CD14-positive monocyte (primary cell): Measurements from ENCODE around the gene HECTD4. TPM values are rescaled to one million over a fixed set of nuclear protein-coding genes. Genes with fewer than 3 reads are reported as not detected.

Experiments
- DNase-seq, 3 donors: peaks; one replicate each; pipeline ENCODE4 v3.0.0-alpha.2; 2011 to 2022
- H2AFZ ChIP-seq: 2 replicates; pipeline ENCODE4 v1.6.0; 2012; ENCODE audit warnings: mild to moderate bottlenecking, low read depth, low read length, inconsistent platforms; ENCODE audit not compliant: insufficient read depth, poor library complexity, severe bottlenecking
- H3K27ac ChIP-seq, 2 donors: 1 replicate in 1 of 2; 2 replicates in 1 of 2; pipeline ENCODE4 v1.5.1; 2012 to 2013; ENCODE audit warnings: low read length in 2 of 2, control low read depth in 1 of 2, inconsistent platforms in 1 of 2, low read depth in 1 of 2, mild to moderate bottlenecking in 1 of 2
- H3K27me3 ChIP-seq, 2 donors: one replicate each; pipeline versions ENCODE4 v1.6.0 to v1.6.1; 2011 to 2013; ENCODE audit warnings: low read length in 2 of 2; ENCODE audit not compliant: control insufficient read depth in 2 of 2, insufficient read depth in 2 of 2
- H3K36me3 ChIP-seq, 2 donors: replicated peaks in 1 of 2; 1 replicate in 1 of 2; 2 replicates in 1 of 2; pipeline versions ENCODE4 v1.5.1 to v1.6.1; 2012 to 2013; ENCODE audit warnings: low read length in 2 of 2, control low read depth in 1 of 2, inconsistent platforms in 1 of 2, mild to moderate bottlenecking in 1 of 2; ENCODE audit not compliant: insufficient read depth in 2 of 2, control insufficient read depth in 1 of 2
- H3K4me1 ChIP-seq, 2 donors: 1 replicate in 1 of 2; 2 replicates in 1 of 2; pipeline versions ENCODE4 v1.5.1 to v1.6.1; 2012 to 2013; ENCODE audit warnings: low read length in 2 of 2, control low read depth in 1 of 2, inconsistent platforms in 1 of 2, mild to moderate bottlenecking in 1 of 2, moderate library complexity in 1 of 2; ENCODE audit not compliant: insufficient read depth in 2 of 2, control insufficient read depth in 1 of 2
- H3K4me2 ChIP-seq: replicated peaks from 2 replicates; pipeline ENCODE3; 2012; ENCODE audit warnings: low read length, moderate library complexity, mild to moderate bottlenecking; ENCODE audit not compliant: poor library complexity, severe bottlenecking; ENCODE audit errors: extremely low read depth
- H3K4me3 ChIP-seq, 3 experiments: fragments of 200-600 bp in 1 of 3; sonication (generic) in 1 of 3; replicated peaks in 1 of 3; 1 replicate in 2 of 3; 2 replicates in 1 of 3; pipeline ENCODE4 v1.5.1; 2011 to 2013; ENCODE audit warnings: low read length in 3 of 3, mild to moderate bottlenecking in 3 of 3, control low read depth in 2 of 3, low read depth in 2 of 3, inconsistent platforms in 1 of 3, moderate library complexity in 1 of 3
- H3K79me2 ChIP-seq: 2 replicates; pipeline ENCODE4 v1.6.0; 2012; ENCODE audit warnings: mild to moderate bottlenecking, control low read depth, inconsistent platforms, low read length, moderate library complexity; ENCODE audit not compliant: insufficient read depth
- H3K9ac ChIP-seq: 2 replicates; pipeline ENCODE4 v1.6.0; 2017; ENCODE audit warnings: low read length, mild to moderate bottlenecking; ENCODE audit not compliant: insufficient read depth, poor library complexity, severe bottlenecking
- H3K9me3 ChIP-seq, 2 donors: replicated peaks in 1 of 2; 1 replicate in 1 of 2; 2 replicates in 1 of 2; pipeline versions ENCODE4 v1.5.1 to v1.6.1; 2012 to 2013; ENCODE audit warnings: low read length in 2 of 2, control low read depth in 1 of 2; ENCODE audit not compliant: control insufficient read depth in 1 of 2, insufficient read depth in 1 of 2
- H4K20me1 ChIP-seq: 2 replicates; pipeline ENCODE4 v1.6.0; 2012; ENCODE audit warnings: mild to moderate bottlenecking, low read length, control low read depth, moderate library complexity; ENCODE audit not compliant: insufficient read depth
- H3K27ac Mint-ChIP-seq, 7 donors: one replicate each; pipeline ENCODE4 v1.8.0; 2020; ENCODE audit warnings: mild to moderate bottlenecking in 7 of 7, mixed read lengths in 7 of 7, moderate library complexity in 6 of 7, inconsistent platforms in 2 of 7
- H3K27me3 Mint-ChIP-seq, 3 donors: one replicate each; pipeline ENCODE4 v1.8.0; 2021 to 2022; ENCODE audit warnings: low read depth in 3 of 3, mild to moderate bottlenecking in 3 of 3, mixed read lengths in 3 of 3, moderate library complexity in 3 of 3, inconsistent platforms in 1 of 3
- H3K36me3 Mint-ChIP-seq, 2 donors: one replicate each; pipeline ENCODE4 v1.8.0; 2020; ENCODE audit warnings: mixed read lengths in 2 of 2, inconsistent platforms in 1 of 2, mild to moderate bottlenecking in 1 of 2
- H3K4me1 Mint-ChIP-seq: one replicate; pipeline ENCODE4 v1.8.0; 2020; ENCODE audit warnings: mild to moderate bottlenecking, mixed read lengths
- H3K4me3 Mint-ChIP-seq, 2 donors: one replicate each; pipeline ENCODE4 v1.8.0; 2020; ENCODE audit warnings: mild to moderate bottlenecking in 2 of 2, mixed read lengths in 2 of 2, moderate library complexity in 1 of 2
- H3K9me3 Mint-ChIP-seq, 7 donors: one replicate each; pipeline ENCODE4 v1.8.0; 2020 to 2022; ENCODE audit warnings: mixed read lengths in 7 of 7, mild to moderate bottlenecking in 6 of 7, moderate library complexity in 6 of 7, inconsistent platforms in 2 of 7
- WGBS: methylation state at CpG from one replicate; pipeline ENCODE4 v1.1.5; 2013; ENCODE audit warnings: missing lambda C conversion rate; ENCODE audit not compliant: insufficient coverage; 5-methylcytosine and 5-hydroxymethylcytosine counted together
- intact Hi-C, 2 donors: fragments of 100-400 bp; cut with micrococcal nuclease; formaldehyde crosslinking; loops; one replicate each; pipeline versions ENCODE4 v1.15.0 to v1.15.1; 2023
- polyA plus RNA-seq, 3 donors: library from polyadenylated mRNA; depleted of rRNA in 1 of 3; unstranded in 2 of 3; stranded (reverse) in 1 of 3; fragments of 300-500 nt in 2 of 3; fragments of >200 nt in 1 of 3; fragmentation: Illumina TruSeq in 2 of 3; gene quantifications; 1 replicate in 2 of 3; 2 replicates in 1 of 3; pipeline ENCODE4 v1.2.3, GENCODE V29; 2012 to 2021
- TF ChIP-seq, protein P1 (sequence below): fragments of 200-600 bp; IDR thresholded peaks from one replicate; pipeline ENCODE4 v1.8.0; 2022; ENCODE audit warnings: antibody characterized with exemption, mild to moderate bottlenecking

HECTD4 gene
- polyA plus RNA-seq, 3 donors = 0.73 to 18.3 (median 2.4) TPM

DNA sequence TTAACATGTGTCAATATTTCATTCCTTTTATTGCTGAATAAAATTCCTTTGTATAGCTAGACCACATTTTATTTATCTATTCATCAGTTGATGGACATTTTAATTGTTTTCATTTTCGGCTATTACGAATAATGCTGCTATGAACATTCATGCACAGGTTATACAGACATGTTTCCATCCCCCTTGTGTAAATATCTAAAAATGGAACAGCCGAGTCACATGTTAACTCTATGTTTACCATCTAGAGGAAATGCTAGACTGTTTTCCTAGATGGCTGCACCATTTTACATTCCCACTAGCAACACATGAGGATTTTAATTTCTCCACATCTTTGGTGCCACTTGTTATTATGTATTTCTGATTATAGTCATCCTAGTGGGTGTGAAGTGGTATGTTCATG lies 49.2 kb downstream of the HECTD4 start:
- Histone ChIP-seq H3K9me3 (no peaks in the 10 kb centered on the region), H3K36me3 (no peaks in the 10 kb centered on the region), H4K20me1 (peaks cover 30% of the 10 kb centered on the region), H2AFZ (no peak overlapping the region), H3K27me3 (no peaks in the 10 kb centered on the region), H3K4me1 (peaks cover 6 to 8% of the 10 kb centered on the region in 2 donors), H3K27ac (no peak overlapping the region), H3K79me2 (peaks cover 14% of the 10 kb centered on the region), H3K9ac (no peak overlapping the region), H3K4me3 (no peak overlapping the region), H3K4me2 (no peak overlapping the region)
- intact Hi-C loops = no loop called here
- Mint-ChIP-seq H3K27ac (no peak overlapping the region), H3K36me3 (peaks cover 2 to 4% of the 10 kb centered on the region in 2 donors), H3K4me1 (peaks cover 11% of the 10 kb centered on the region), H3K4me3 (no peak overlapping the region), H3K27me3 (no peaks in the 10 kb centered on the region), H3K9me3 (no peaks in the 10 kb centered on the region)
- no peak for DNase-seq
- no CpG with 5 or more reads among the region's 3 CpGs for WGBS
- TF ChIP-seq, protein P1, sequence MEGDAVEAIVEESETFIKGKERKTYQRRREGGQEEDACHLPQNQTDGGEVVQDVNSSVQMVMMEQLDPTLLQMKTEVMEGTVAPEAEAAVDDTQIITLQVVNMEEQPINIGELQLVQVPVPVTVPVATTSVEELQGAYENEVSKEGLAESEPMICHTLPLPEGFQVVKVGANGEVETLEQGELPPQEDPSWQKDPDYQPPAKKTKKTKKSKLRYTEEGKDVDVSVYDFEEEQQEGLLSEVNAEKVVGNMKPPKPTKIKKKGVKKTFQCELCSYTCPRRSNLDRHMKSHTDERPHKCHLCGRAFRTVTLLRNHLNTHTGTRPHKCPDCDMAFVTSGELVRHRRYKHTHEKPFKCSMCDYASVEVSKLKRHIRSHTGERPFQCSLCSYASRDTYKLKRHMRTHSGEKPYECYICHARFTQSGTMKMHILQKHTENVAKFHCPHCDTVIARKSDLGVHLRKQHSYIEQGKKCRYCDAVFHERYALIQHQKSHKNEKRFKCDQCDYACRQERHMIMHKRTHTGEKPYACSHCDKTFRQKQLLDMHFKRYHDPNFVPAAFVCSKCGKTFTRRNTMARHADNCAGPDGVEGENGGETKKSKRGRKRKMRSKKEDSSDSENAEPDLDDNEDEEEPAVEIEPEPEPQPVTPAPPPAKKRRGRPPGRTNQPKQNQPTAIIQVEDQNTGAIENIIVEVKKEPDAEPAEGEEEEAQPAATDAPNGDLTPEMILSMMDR = no peak

DNA sequence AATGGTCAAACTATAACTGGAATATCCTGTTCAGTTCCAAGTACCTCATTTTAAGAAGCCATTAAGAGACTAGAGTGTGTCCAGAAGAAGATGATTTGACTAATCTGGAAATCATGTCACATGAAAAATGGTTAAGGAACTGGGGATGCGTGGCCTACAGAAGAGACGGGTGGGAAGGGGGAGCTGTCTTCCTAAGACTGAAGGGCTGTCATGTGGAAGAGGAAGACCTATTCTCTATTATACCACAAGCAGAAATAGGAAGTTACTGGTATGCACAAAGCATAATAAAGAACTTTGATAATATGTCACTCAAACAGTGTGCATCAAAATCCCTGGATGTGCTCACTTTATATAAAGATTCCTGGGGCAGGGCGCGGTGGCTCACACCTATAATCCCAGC lies 50.3 kb downstream of the HECTD4 start:
- WGBS = no CpG with 5 or more reads among the region's 4 CpGs
- H3K4me3 Mint-ChIP-seq = no peak overlapping the region

More for the DNA sequence above, 50.3 kb downstream of the HECTD4 start:
- Mint-ChIP-seq H3K27me3 (no peaks in the 10 kb centered on the region), H3K9me3 (no peaks in the 10 kb centered on the region), H3K36me3 (peaks cover 2 to 3% of the 10 kb centered on the region in 2 donors), H3K4me1 (peaks cover 11% of the 10 kb centered on the region), H3K27ac (peak overlapping the region in 1 of 7 donors; percentile 27)
- Histone ChIP-seq H3K4me1 (peaks cover 6 to 8% of the 10 kb centered on the region in 2 donors), H3K27me3 (no peaks in the 10 kb centered on the region), H3K4me2 (no peak overlapping the region), H3K36me3 (no peaks in the 10 kb centered on the region), H3K4me3 (no peak overlapping the region), H3K27ac (no peak overlapping the region), H3K9ac (no peak overlapping the region), H3K9me3 (no peaks in the 10 kb centered on the region), H4K20me1 (peaks cover 30% of the 10 kb centered on the region), H2AFZ (no peak overlapping the region), H3K79me2 (peaks cover 14% of the 10 kb centered on the region)
- DNase-seq = peak; percentile 5 to 23 (median 14)
- intact Hi-C loops = no loop called here
- TF ChIP-seq, protein P1 = no peak
